ENCODE results near the gene ST7L.

GRCh38 chr1:112563341-112563740 is 55.6 kb downstream of the ST7L start:
- TF ChIP-seq POLR2A (IDR thresholded peaks at IDR 0.05; ENCODE audit: low read depth, low read length) (no peak), POLR2AphosphoS5 (IDR thresholded peaks at IDR 0.05; ENCODE audit: low read depth, low read length) (no peak), TAF1 (IDR thresholded peaks at IDR 0.05; ENCODE audit: low read depth, low read length) (no peak), PAX5 (IDR thresholded peaks at IDR 0.05; ENCODE audit: insufficient read depth, low read length, severe bottlenecking) (no peak), SPI1 (IDR thresholded peaks at IDR 0.05; ENCODE audit: low read depth, low read length) (no peak)

All from GM12891 (cell line).